Muscle layer of duodenum (tissue), 2 donors: ENCODE measurements around the gene ZDHHC8.

Experiments
- H3K27ac ChIP-seq: one replicate; pipeline ENCODE4 v1.7.0; 2013; ENCODE audit warnings: mild to moderate bottlenecking, low read length
- H3K27me3 ChIP-seq: one replicate; pipeline ENCODE4 v1.7.0; 2013; ENCODE audit warnings: low read depth, mild to moderate bottlenecking, control low read depth, low read length
- H3K36me3 ChIP-seq, 2 donors: one replicate each; pipeline ENCODE4 v1.7.0; 2013; ENCODE audit warnings: low read length in 2 of 2, control low read depth in 1 of 2, mild to moderate bottlenecking in 1 of 2; ENCODE audit not compliant: insufficient read depth in 2 of 2, control insufficient read depth in 1 of 2
- H3K4me1 ChIP-seq, 2 donors: one replicate each; pipeline ENCODE4 v1.7.0; 2013; ENCODE audit warnings: low read length in 2 of 2, mild to moderate bottlenecking in 2 of 2, control low read depth in 1 of 2, moderate library complexity in 1 of 2; ENCODE audit not compliant: insufficient read depth in 2 of 2, control insufficient read depth in 1 of 2
- H3K4me3 ChIP-seq, 2 donors: one replicate each; pipeline ENCODE4 v1.7.0; 2013; ENCODE audit warnings: low read length in 2 of 2, low read depth in 1 of 2, mild to moderate bottlenecking in 1 of 2
- H3K9me3 ChIP-seq, 2 donors: one replicate each; pipeline ENCODE4 v1.7.0; 2013; ENCODE audit warnings: low read length in 2 of 2, control low read depth in 1 of 2, mild to moderate bottlenecking in 1 of 2; ENCODE audit not compliant: control insufficient read depth in 1 of 2
- donor health status: healthy.

The ZDHHC8 gene

GRCh38 chr22:20111045-20111688 is 20.4 kb upstream of the ZDHHC8 start:
- Histone ChIP-seq H3K27ac (no peak overlapping the region), H3K9me3 (no peaks in the 10 kb centered on the region), H3K36me3 (peaks cover 33 to 88% of the 10 kb centered on the region in 2 donors), H3K4me3 (no peak overlapping the region), H3K4me1 (peaks cover 0 to 10% of the 10 kb centered on the region in 2 donors), H3K27me3 (no peaks in the 10 kb centered on the region)

DNA sequence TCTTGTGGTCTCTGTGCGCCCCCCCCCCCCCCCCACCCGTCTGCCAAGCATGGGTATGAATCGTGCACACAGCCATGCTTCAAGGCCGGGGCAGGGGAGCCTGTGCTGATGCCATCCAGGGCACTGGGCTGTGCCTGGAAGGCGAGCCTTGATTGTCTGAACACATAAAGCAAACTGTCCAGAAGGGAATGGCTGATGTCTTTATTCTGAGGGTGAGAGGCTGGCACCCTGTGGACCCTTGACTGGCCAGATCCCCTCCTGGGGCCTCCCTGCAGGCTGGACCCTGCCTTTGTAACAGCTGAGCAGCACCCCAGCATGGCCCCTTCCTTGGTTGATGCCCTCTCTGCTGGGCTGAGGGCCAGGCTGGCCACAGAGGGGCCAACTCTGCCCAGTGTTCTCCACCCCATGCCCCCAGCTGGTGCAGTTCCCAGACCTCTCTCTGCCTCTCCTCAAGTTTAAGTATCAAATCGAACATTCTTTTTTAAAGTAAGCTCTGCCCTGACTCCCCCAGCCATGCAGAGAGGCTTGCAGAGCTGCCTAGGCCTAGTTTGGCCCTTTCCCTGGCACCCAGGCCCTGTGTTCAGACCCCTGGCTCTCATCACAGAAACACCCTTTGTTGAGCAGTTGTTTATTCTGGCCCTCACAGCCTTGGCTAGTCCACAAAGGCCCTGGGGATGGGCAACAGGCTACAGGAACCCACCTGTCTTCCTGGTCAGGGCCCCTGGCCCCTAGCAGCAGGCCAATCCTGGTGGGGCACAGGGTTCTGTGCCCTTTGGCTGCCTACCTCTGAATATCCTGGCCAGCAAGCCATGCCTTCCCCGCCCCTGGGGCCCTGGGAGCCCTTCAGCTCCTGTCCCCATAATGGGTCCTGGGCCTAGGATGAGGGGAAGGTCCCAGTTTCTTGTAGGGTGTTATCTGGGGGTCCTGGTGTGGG is 19.6 kb upstream of the ZDHHC8 start:
- Histone ChIP-seq H3K4me1 (peaks cover 0 to 14% of the 10 kb centered on the region in 2 donors), H3K27ac (no peak overlapping the region), H3K4me3 (no peak overlapping the region), H3K27me3 (no peaks in the 10 kb centered on the region), H3K9me3 (no peaks in the 10 kb centered on the region), H3K36me3 (peaks cover 25 to 80% of the 10 kb centered on the region in 2 donors)

DNA sequence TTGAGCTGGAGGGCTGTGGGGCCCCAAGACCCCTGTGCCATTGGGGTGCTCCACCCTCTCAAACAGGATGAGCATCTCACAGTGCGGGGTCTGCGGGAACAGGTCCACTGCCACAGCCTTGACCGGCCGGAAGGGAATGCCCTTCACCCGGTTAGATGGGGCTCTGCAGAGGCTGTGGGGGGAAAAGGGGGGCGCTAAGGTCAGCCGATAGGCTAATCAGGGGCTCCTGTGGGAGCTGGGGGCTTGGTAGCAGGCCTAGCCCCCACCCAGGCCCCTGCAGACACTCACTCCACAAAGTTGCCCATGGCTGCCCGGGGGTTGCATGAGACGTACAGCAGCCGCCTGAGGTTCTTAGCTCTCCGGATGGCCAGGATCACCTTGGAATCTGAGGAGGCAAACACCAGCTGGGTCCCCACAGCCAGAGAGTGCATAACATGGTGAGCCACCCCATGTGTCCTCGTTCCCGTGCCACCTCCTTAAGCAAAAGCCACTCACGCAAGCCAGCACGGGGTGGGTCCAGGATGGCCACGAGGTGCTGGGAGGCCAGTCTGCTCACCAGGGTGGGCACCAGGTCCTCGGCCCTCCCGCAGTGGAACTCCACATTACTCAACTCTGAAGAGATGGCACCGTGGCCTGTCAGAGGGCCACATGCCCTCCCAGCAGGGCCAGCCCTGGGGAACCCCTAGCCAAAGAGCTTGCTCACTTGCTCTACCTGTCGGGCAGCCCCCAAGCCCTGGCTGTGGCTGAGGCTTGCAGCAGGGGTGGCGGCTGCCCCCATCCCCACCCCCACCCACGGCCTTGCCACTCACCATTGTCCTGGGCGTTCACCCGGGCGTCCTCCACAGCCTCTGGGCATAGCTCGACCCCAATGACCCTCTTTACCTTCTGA is 18.7 kb upstream of the ZDHHC8 start:
- Histone ChIP-seq H3K4me1 (peaks cover 0 to 16% of the 10 kb centered on the region in 2 donors), H3K9me3 (no peaks in the 10 kb centered on the region), H3K27ac (no peak overlapping the region), H3K36me3 (peaks cover 16 to 71% of the 10 kb centered on the region in 2 donors), H3K4me3 (no peak overlapping the region), H3K27me3 (no peaks in the 10 kb centered on the region)

GRCh38 chr22:20113551-20114310 is 17.9 kb upstream of the ZDHHC8 start:
- H3K36me3 ChIP-seq = peaks cover 8 to 62% of the 10 kb centered on the region in 2 donors
- H3K4me1 ChIP-seq = peaks cover 6 to 24% of the 10 kb centered on the region in 2 donors
- H3K4me3 ChIP-seq = no peak overlapping the region
- no peak overlapping the region for H3K27ac ChIP-seq
- no peaks in the 10 kb centered on the region for H3K27me3 ChIP-seq
- H3K9me3 ChIP-seq = no peaks in the 10 kb centered on the region

DNA sequence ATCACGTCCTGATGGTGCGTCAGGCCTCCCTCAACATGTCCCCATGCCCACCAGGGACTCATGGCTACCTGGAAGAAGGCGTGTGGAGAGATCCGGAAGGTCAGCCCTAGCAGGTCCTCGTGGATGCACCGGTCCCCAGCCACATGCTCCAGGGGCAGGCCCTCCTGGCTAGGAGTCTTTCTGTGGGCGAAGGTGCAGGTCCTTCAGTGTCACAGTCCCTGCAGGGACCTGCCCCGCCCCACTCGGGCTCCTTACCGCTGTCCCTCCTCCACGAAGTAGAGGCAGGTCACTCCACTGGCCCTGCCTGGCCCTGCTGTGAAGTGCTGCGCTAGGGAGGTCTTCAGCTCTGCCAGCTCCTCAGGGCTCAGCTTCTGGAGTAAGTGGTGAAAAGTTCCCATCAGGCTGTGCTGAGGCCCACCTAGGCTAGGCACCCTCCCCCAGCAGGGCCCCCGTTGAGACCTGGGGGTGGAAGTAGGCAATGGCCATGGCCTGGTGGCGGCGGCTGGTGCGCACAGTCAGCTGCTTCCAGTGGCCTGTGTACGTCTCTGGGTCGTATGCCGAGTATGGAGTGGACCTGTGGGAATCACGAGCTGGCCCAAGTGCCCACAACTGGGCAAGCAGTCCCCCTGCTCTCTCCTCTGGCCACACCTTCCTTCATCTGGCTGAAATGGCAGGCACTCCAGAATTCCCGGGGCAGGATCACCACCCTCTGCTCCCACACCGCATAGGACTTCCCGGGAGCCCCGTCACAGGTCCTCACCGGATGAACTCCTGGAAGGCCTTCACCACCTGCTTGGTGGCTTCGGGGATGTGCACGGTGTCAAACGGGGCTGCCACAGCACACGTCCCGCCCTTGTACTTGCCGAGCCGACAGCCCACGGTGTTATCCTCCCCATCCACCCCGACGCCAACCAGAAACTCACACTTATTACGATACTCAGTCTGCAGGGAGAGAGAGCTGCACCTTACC is 16.8 kb upstream of the ZDHHC8 start:
- no peaks in the 10 kb centered on the region for H3K27me3 ChIP-seq
- peaks cover 6 to 33% of the 10 kb centered on the region in 2 donors for H3K4me1 ChIP-seq
- H3K27ac ChIP-seq = no peak overlapping the region
- peaks cover 4 to 59% of the 10 kb centered on the region in 2 donors for H3K36me3 ChIP-seq
- H3K4me3 ChIP-seq = no peak overlapping the region
- no peaks in the 10 kb centered on the region for H3K9me3 ChIP-seq

DNA sequence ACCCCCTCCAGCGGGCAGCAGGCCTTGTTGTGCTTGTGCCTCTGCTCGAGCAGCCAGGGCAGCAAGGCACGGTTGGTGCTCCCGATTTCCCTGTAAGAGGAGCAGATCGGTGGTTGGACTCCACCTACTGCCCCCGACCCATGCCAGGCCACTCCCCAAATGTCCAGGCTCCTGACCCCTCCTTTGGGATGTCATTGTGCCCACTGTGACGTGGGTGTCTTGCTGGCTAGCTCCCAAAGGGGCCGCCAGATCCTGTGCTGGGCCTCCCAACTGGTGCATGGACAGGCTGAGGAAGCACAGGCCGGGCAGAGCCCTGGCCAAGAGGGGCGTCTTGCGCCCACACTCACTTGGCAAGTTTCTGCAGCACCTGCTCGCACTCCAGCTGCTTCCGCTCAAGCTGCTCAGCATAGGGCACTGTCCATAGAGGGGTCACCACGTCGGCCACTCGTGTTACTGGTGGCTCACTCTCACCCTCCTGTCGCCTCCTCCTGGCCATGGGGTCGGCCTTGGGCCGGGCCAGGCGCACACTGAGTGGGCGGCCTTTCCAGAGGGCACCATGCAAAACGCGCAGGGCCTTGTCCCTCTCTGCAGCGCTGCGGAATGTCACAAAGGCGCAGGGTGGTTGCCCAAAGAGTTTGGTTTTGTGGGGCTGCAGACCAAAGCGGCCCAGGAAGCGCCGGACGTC is 15.8 kb upstream of the ZDHHC8 start, which contains the start of gene RANBP1:
Gene RANBP1 (plus strand): TSS at position 414 of the 685 bp plus-strand sequence. CDS start 81 bp downstream, at position 495.
- Histone ChIP-seq H3K36me3 (peaks cover 8 to 59% of the 10 kb centered on the region in 2 donors), H3K9me3 (no peaks in the 10 kb centered on the region), H3K4me3 (peak within 1 kb of the TSS; percentile 76 to 94), H3K27ac (peak within 1 kb of the TSS; percentile 82), H3K27me3 (no peaks in the 10 kb centered on the region), H3K4me1 (peaks cover 6 to 44% of the 10 kb centered on the region in 2 donors)

DNA sequence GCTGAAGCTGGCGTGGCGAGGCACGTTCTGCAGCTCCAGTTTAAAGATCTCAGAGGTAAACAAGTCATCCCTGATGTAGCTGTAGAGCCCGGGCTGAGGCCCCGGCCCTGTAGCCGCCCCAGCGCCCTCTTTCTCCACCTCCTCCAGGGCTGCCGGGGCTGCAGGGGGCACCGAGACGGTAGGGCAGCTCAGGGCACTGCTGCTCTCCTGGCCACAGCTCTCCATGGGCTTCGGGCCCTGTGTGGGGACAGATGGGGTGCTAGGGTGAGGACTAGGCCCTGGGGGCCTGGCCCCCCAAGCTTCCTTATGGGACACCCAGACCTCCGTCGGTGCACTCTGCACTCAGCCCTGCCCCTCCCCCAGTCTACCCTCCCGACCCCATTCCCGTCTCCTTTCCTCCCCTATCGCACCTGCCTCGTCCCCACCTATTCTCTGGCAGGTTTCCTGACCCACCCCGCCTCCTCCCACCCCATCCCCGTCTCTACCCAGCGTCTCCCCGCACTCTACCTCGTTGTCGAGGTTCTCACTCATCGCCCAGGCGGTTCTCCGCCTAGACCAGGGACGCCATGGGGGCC is 15.1 kb upstream of the ZDHHC8 start:
- Histone ChIP-seq H3K9me3 (no peaks in the 10 kb centered on the region), H3K27ac (peak overlapping the region; percentile 82), H3K4me1 (peaks cover 6 to 45% of the 10 kb centered on the region in 2 donors), H3K27me3 (no peaks in the 10 kb centered on the region), H3K36me3 (peaks cover 8 to 57% of the 10 kb centered on the region in 2 donors), H3K4me3 (peak overlapping the region; percentile 76 to 94)

- Histone ChIP-seq H3K27me3 (no peaks in the 10 kb centered on the region), H3K4me1 (peaks cover 6 to 45% of the 10 kb centered on the region in 2 donors), H3K4me3 (peak within 1 kb of the TSS; percentile 83 to 94), H3K27ac (peak within 1 kb of the TSS; percentile 82), H3K9me3 (no peaks in the 10 kb centered on the region), H3K36me3 (peaks cover 8 to 59% of the 10 kb centered on the region in 2 donors)
Measured at GRCh38 chr22:20116951-20117632, 14.5 kb upstream of the ZDHHC8 start, which contains the start of gene TRMT2A. Gene TRMT2A, minus strand, starts transcription at chr22:20117226. Its CDS starts 320 bp downstream, at chr22:20116906.
